Endothelial cell of umbilical vein (primary cell): ENCODE results near the gene MDM1.

Experiments used
- POLR2AphosphoS5 ChIP-seq: IDR thresholded peaks from 2 replicates; pipeline ENCODE4 v1.6.1; 2012; ENCODE audit warnings: low read depth, mild to moderate bottlenecking, control low read depth, low read length, moderate library complexity; ENCODE audit not compliant: insufficient read depth
- TF ChIP-seq, protein P1 (sequence below), 2 donors: IDR thresholded peaks; 1 replicate in 1 of 2; 2 replicates in 1 of 2; pipeline ENCODE4 v1.5.1; 2011; ENCODE audit warnings: low read length in 2 of 2, mild to moderate bottlenecking in 2 of 2, moderate library complexity in 2 of 2, control low read depth in 1 of 2, inconsistent platforms in 1 of 2, low read depth in 1 of 2; ENCODE audit not compliant: insufficient read depth in 1 of 2; ENCODE audit errors: extremely low read depth in 1 of 2

GRCh38 chr12:68381476-68382219, 49.5 kb upstream of the MDM1 start:
- TF ChIP-seq POLR2AphosphoS5, result no peak
- TF ChIP-seq, protein P1, sequence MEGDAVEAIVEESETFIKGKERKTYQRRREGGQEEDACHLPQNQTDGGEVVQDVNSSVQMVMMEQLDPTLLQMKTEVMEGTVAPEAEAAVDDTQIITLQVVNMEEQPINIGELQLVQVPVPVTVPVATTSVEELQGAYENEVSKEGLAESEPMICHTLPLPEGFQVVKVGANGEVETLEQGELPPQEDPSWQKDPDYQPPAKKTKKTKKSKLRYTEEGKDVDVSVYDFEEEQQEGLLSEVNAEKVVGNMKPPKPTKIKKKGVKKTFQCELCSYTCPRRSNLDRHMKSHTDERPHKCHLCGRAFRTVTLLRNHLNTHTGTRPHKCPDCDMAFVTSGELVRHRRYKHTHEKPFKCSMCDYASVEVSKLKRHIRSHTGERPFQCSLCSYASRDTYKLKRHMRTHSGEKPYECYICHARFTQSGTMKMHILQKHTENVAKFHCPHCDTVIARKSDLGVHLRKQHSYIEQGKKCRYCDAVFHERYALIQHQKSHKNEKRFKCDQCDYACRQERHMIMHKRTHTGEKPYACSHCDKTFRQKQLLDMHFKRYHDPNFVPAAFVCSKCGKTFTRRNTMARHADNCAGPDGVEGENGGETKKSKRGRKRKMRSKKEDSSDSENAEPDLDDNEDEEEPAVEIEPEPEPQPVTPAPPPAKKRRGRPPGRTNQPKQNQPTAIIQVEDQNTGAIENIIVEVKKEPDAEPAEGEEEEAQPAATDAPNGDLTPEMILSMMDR (IDR thresholded peaks at IDR 0.05; ENCODE audit: extremely low read depth in 1 of 2, insufficient read depth in 1 of 2, low read depth in 1 of 2, low read length in 2 of 2), result no peak
